K562 (cell line): ENCODE measurements around the gene TAS2R16. TPM values are rescaled to one million over a fixed set of nuclear protein-coding genes. Genes with fewer than 3 reads are reported as not detected.

Experiments
- ATAC-seq: fragments of 200-7000 bp; cut with Tn5 transposase; 3 replicates; pipeline ENCODE4 v1.9.1; 2020; ENCODE audit warnings: moderate library complexity
- BruUV-seq: library from RNA; stranded (reverse); fragments of 400-500 nt; replicated peaks from 2 replicates; lab custom pipeline; 2021; lab: Mats Ljungman, UMichigan
- CTCF ChIA-PET: fragments of 300-600 bp; formaldehyde crosslinking; extraction: SDS; loops from one replicate; lab custom pipeline; 2021; ENCODE audit warnings: low intra/inter-chr PET ratio; lab: Yijun Ruan, JAX
- POLR2A ChIA-PET: fragments of 300-600, 350-650 bp; sonication (Branson Sonifier 250); formaldehyde crosslinking; extraction: SDS; loops from one replicate; lab custom pipeline; 2021; ENCODE audit warnings: antibody characterized with exemption, inconsistent platforms; lab: Yijun Ruan, JAX
- DNase-seq, 4 experiments: peaks; one replicate each; pipeline versions ENCODE4 v3.0.0 to v3.0.0-alpha.2; 2011 to 2018; ENCODE audit warnings: low spot score in 3 of 4, mixed read lengths in 3 of 4; ENCODE audit errors: extremely low read depth in 1 of 4
- FAIRE-seq: peaks from 2 replicates; lab custom pipeline; 2011; peaks lifted over from hg19 to GRCh38; lab: Jason Lieb, UNC
- H2AFZ ChIP-seq: 2 replicates; pipeline ENCODE4 v1.6.0; 2011; ENCODE audit warnings: low read depth, low read length, control low read depth, inconsistent platforms
- H3K27ac ChIP-seq: fragments of 200-600 bp; 3 replicates; pipeline ENCODE4 v1.8.0; 2011; ENCODE audit warnings: low read depth, mild to moderate bottlenecking, control low read depth, inconsistent platforms, low read length, moderate library complexity, mixed read lengths; ENCODE audit errors: extremely low read depth
- H3K27me3 ChIP-seq, 2 experiments: fragments of 300-600 bp in 1 of 2; 2 replicates in 1 of 2; 3 replicates in 1 of 2; pipeline versions ENCODE4 v1.6.0 to v1.8.0; 2011; ENCODE audit warnings: inconsistent platforms in 2 of 2, low read length in 2 of 2, mild to moderate bottlenecking in 1 of 2, mixed read lengths in 1 of 2, moderate library complexity in 1 of 2; ENCODE audit not compliant: control insufficient read depth in 2 of 2, insufficient read depth in 2 of 2
- H3K36me3 ChIP-seq: fragments of 300-600 bp; 3 replicates; pipeline ENCODE4 v1.8.0; 2011; ENCODE audit warnings: mild to moderate bottlenecking, low read length, inconsistent platforms; ENCODE audit not compliant: control insufficient read depth, insufficient read depth
- H3K4me1 ChIP-seq, 2 experiments: fragments of 200-600 bp in 1 of 2; replicated peaks in 1 of 2; 2 replicates in 1 of 2; 3 replicates in 1 of 2; pipeline versions ENCODE4 v1.5.1 to v1.8.0; 2011; ENCODE audit warnings: inconsistent platforms in 2 of 2, low read length in 2 of 2, mild to moderate bottlenecking in 1 of 2, mixed read lengths in 1 of 2, moderate library complexity in 1 of 2; ENCODE audit not compliant: control insufficient read depth in 2 of 2, insufficient read depth in 2 of 2
- H3K4me2 ChIP-seq: 2 replicates; pipeline ENCODE4 v1.6.1; 2011; ENCODE audit warnings: low read length, control low read depth, inconsistent platforms, mixed read lengths; ENCODE audit not compliant: insufficient read depth
- H3K4me3 ChIP-seq: fragments of 200-600 bp; sonication (generic), shearing (Covaris generic); 2 replicates; pipeline ENCODE4 v1.5.1; 2016; ENCODE audit warnings: control low read depth, inconsistent platforms
- H3K79me2 ChIP-seq: fragments of 200-600 bp; 3 replicates; pipeline ENCODE4 v1.8.0; 2011; ENCODE audit warnings: low read length, inconsistent platforms; ENCODE audit not compliant: control insufficient read depth, insufficient read depth
- H3K9ac ChIP-seq, 2 experiments: 2 replicates each; pipeline versions ENCODE4 v1.6.0 to v1.6.1; 2011; ENCODE audit warnings: low read depth in 2 of 2, low read length in 2 of 2, control low read depth in 1 of 2, inconsistent platforms in 1 of 2, mild to moderate bottlenecking in 1 of 2, mixed read lengths in 1 of 2; ENCODE audit not compliant: insufficient read depth in 1 of 2
- H3K9me1 ChIP-seq: one replicate; pipeline ENCODE4 v1.6.0; 2011; ENCODE audit warnings: inconsistent platforms, mild to moderate bottlenecking, low read length, moderate library complexity; ENCODE audit not compliant: control insufficient read depth, insufficient read depth
- H3K9me3 ChIP-seq: replicated peaks from 2 replicates; pipeline ENCODE4 v1.5.1; 2011; ENCODE audit warnings: low read depth, low read length, inconsistent platforms; ENCODE audit not compliant: control insufficient read depth, insufficient read depth
- H4K20me1 ChIP-seq: replicated peaks from 2 replicates; pipeline ENCODE4 v1.6.1; 2011; ENCODE audit warnings: low read length, inconsistent platforms, mixed read lengths; ENCODE audit not compliant: control insufficient read depth, insufficient read depth
- CBX1 ChIP-seq: sonication (generic); IDR thresholded peaks from 2 replicates; pipeline ENCODE4 v1.6.1; 2016; ENCODE audit warnings: antibody characterized with exemption, low read depth, mild to moderate bottlenecking
- ELK1 ChIP-seq: sonication (generic); formaldehyde crosslinking; IDR thresholded peaks from 2 replicates; pipeline ENCODE4 v1.8.1; 2022; ENCODE audit warnings: missing genetic modification reagents
- KDM2B ChIP-seq: fragments of 250-450 bp; sonication (Bioruptor Pico); IDR thresholded peaks from 2 replicates; pipeline ENCODE4 v1.8.0; 2021; ENCODE audit warnings: mild to moderate bottlenecking, moderate library complexity
- KDM4B ChIP-seq, 2 experiments: fragments of 450-650 bp in 1 of 2; sonication (generic) in 1 of 2; IDR thresholded peaks; 2 replicates each; pipeline ENCODE4 v1.6.1; 2016 to 2017; ENCODE audit warnings: borderline replicate concordance in 2 of 2, antibody characterized with exemption in 1 of 2, low read depth in 1 of 2, mild to moderate bottlenecking in 1 of 2
- TAF7 ChIP-seq: fragments of 450-650 bp; IDR thresholded peaks from 2 replicates; pipeline ENCODE4 v1.6.1; 2016; ENCODE audit warnings: missing genetic modification characterization, missing compliant biosample characterization
- THAP12 ChIP-seq: fragments of 250-450 bp; sonication (Bioruptor Pico); IDR thresholded peaks from 2 replicates; pipeline ENCODE4 v1.9.0; 2021; ENCODE audit warnings: mild to moderate bottlenecking, inconsistent platforms
- THRA ChIP-seq: fragments of 450-650 bp; IDR thresholded peaks from 2 replicates; pipeline ENCODE4 v1.6.1; 2017; ENCODE audit warnings: mild to moderate bottlenecking, moderate library complexity
- YY1 ChIP-seq, 3 experiments: IDR thresholded peaks; 2 replicates each; pipeline ENCODE4 v1.6.1; 2011; ENCODE audit warnings: low read length in 2 of 3, mild to moderate bottlenecking in 2 of 3, moderate library complexity in 2 of 3, borderline replicate concordance in 1 of 3, control low read depth in 1 of 3, low read depth in 1 of 3; ENCODE audit not compliant: insufficient read depth in 3 of 3, insufficient replicate concordance in 2 of 3, control insufficient read depth in 1 of 3, insufficient read length in 1 of 3; ENCODE audit errors: extremely low read depth in 1 of 3
- ZBTB7A ChIP-seq: IDR thresholded peaks from 2 replicates; pipeline ENCODE4 v1.6.1; 2011; ENCODE audit warnings: low read depth, mild to moderate bottlenecking, low read length, moderate library complexity, borderline replicate concordance; ENCODE audit not compliant: control insufficient read depth
- ZNF253 ChIP-seq: fragments of 250-450 bp; sonication (Bioruptor Pico); conservative IDR thresholded peaks from 2 replicates; pipeline ENCODE4 v1.6.1; 2021; ENCODE audit warnings: mild to moderate bottlenecking
- whole genome bisulfite sequencing: fragments of 100-300 bp; shearing (Covaris generic); methylation state at CpG from one replicate; pipeline ENCODE4 v1.1.6; 2016; ENCODE audit warnings: low coverage, mixed read lengths; ENCODE audit not compliant: insufficient coverage; ENCODE audit errors: missing lambda C conversion rate; 5-methylcytosine and 5-hydroxymethylcytosine counted together
- in situ Hi-C: fragments of 300-500 bp; cut with MboI; formaldehyde crosslinking; loops from 4 replicates; pipeline ENCODE4 v1.15.0; 2018; ENCODE audit warnings: inconsistent platforms, mixed read lengths
- intact Hi-C: fragments of 100-400 bp; cut with micrococcal nuclease; formaldehyde crosslinking; loops from 2 replicates; pipeline ENCODE4 v1.14.2; 2022
- polyA plus RNA-seq, 8 experiments: library from polyadenylated mRNA; depleted of rRNA in 4 of 8; stranded (reverse) in 5 of 8; unstranded in 3 of 8; fragments of >200 nt; fragmentation: Nextera tagmentation in 2 of 8; fragmentation: Illumina TruSeq in 1 of 8; extraction: Ambion mirVana in 2 of 8; extraction: Trizol in 1 of 8; gene quantifications; 2 replicates each; pipeline versions ENCODE4 v1.2.1 to v1.2.3, GENCODE V29; 2011 to 2014; ENCODE audit warnings: inconsistent platforms in 1 of 8, missing spikeins in 1 of 8
- total RNA-seq, 7 experiments: library from RNA; depleted of rRNA in 6 of 7; stranded (reverse); fragments of >200 nt in 6 of 7; fragmentation: Illumina TruSeq in 2 of 7; extraction: Trizol in 2 of 7; gene quantifications; 2 replicates each; pipeline versions ENCODE4 v1.2.1 to v1.2.3, GENCODE V29; 2011 to 2021; ENCODE audit warnings: low replicate concordance in 1 of 7

TAS2R16 gene
- total and polyA plus RNA-seq, 9 of the 15 experiments (the other 6 are each of a cell fraction or from before 2014, with no cell fraction given): not detected

GRCh38 chr7:122984021-122984420, 11.5 kb downstream of the TAS2R16 start:
- Histone ChIP-seq H4K20me1 (no peaks in the 10 kb centered on the region), H3K27me3 (no peaks in the 10 kb centered on the region), H3K4me1 (no peaks in the 10 kb centered on the region), H3K9me1 (no peaks in the 10 kb centered on the region), H2AFZ (no peak overlapping the region), H3K79me2 (no peaks in the 10 kb centered on the region), H3K9me3 (no peaks in the 10 kb centered on the region), H3K4me3 (no peak overlapping the region), H3K36me3 (no peaks in the 10 kb centered on the region), H3K27ac (no peak overlapping the region), H3K9ac (no peak overlapping the region), H3K4me2 (no peak overlapping the region)
- in situ Hi-C loops (no loop called here), intact Hi-C loops (no loop called here)
- DNase-seq (no peak), ATAC-seq (no peak), FAIRE-seq (no peak)
- WGBS: 0% methylated on average over 2 of the region's 2 CpGs
- POLR2A ChIA-PET: no interaction called here
- no TSS peak for BruUV-seq
- CTCF ChIA-PET: no interaction called here
- TF ChIP-seq KDM2B (no peak), ZNF253 (CRISPR knock-in tag) (no peak), THAP12 (CRISPR knock-in tag) (no peak), KDM4B (IDR thresholded peaks at IDR 0.05; ENCODE audit: borderline replicate concordance in 2 of 2, low read depth in 1 of 2) (no peak), THRA (no peak), ZBTB7A (no peak), ELK1 (no peak), YY1 (IDR thresholded peaks at IDR 0.05; ENCODE audit: borderline replicate concordance in 1 of 3, control insufficient read depth in 1 of 3, extremely low read depth in 1 of 3, insufficient read depth in 3 of 3, insufficient read length in 1 of 3, insufficient replicate concordance in 2 of 3, low read depth in 1 of 3, low read length in 2 of 3) (no peak), TAF7 (tag) (no peak), CBX1 (no peak)
